ENCODE data around the gene OTUD3. TPM values are rescaled to one million over a fixed set of nuclear protein-coding genes. Genes with fewer than 3 reads are reported as not detected.

The OTUD3 gene
- total and polyA plus RNA-seq, 2 of the 13 experiments (the other 11 are each of a cell fraction or from before 2014, with no cell fraction given) = 5.2 to 7.5 TPM

GRCh38 chr1:19925342-19926070, 43.3 kb downstream of the OTUD3 start (continued):
- TF ChIP-seq ZHX2 (IDR thresholded peaks at IDR 0.05; ENCODE audit: low read depth) (no peak; the same call in 1 of the 2 replicates), ZHX2 (CRISPR knock-in tag; IDR thresholded peaks at IDR 0.05; ENCODE audit: borderline replicate concordance) (no peak), ZNF746 (CRISPR knock-in tag; IDR thresholded peaks at IDR 0.05) (0 out of 2 replicates have a peak, but pooled peaks have one; percentile 32), KDM3A (CRISPR knock-in tag; IDR thresholded peaks at IDR 0.05; ENCODE audit: low read depth) (no peak), ZNF556 (CRISPR knock-in tag; IDR thresholded peaks at IDR 0.05; ENCODE audit: borderline replicate concordance) (no peak), SRF (IDR thresholded peaks at IDR 0.05; ENCODE audit: low read depth, low read length) (no peak), ZNF331 (CRISPR knock-in tag; IDR thresholded peaks at IDR 0.05) (peak; percentile 67; the same call in 1 of the 2 replicates), ZBTB3 (CRISPR knock-in tag; IDR thresholded peaks at IDR 0.05; ENCODE audit: borderline replicate concordance, low read depth) (no peak), POLR2AphosphoS5 (IDR thresholded peaks at IDR 0.05; ENCODE audit: low read depth, low read length) (no peak), THAP11 (CRISPR knock-in tag; IDR thresholded peaks at IDR 0.05) (peak; percentile 37; the same call in 1 of the 2 replicates), ZNF773 (CRISPR knock-in tag; IDR thresholded peaks at IDR 0.05; ENCODE audit: borderline replicate concordance) (no peak), ZNF552 (CRISPR knock-in tag; IDR thresholded peaks at IDR 0.05; ENCODE audit: borderline replicate concordance) (no peak), ZBTB2 (CRISPR knock-in tag; IDR thresholded peaks at IDR 0.05; ENCODE audit: low read depth) (no peak), SIX1 (CRISPR knock-in tag; IDR thresholded peaks at IDR 0.05; ENCODE audit: borderline replicate concordance) (no peak), ZNF878 (CRISPR knock-in tag; IDR thresholded peaks at IDR 0.05) (no peak), SNAI1 (CRISPR knock-in tag; IDR thresholded peaks at IDR 0.05; ENCODE audit: borderline replicate concordance) (no peak), E2F2 (CRISPR knock-in tag; IDR thresholded peaks at IDR 0.05; ENCODE audit: borderline replicate concordance) (no peak)
